HCT116 (cell line): ENCODE data around the gene DOCK10. TPM values are rescaled to one million over a fixed set of nuclear protein-coding genes. Genes with fewer than 3 reads are reported as not detected.

Experiments
- ATAC-seq: fragments of 200-7000 bp; cut with Tn5 transposase; 2 replicates; pipeline ENCODE4 v1.9.1; 2020; ENCODE audit warnings: mild to moderate bottlenecking, moderate library complexity
- BruUV-seq: library from RNA; stranded (reverse); fragments of 400-500 nt; replicated peaks from 2 replicates; lab custom pipeline; 2021; lab: Mats Ljungman, UMichigan
- CTCF ChIA-PET: fragments of 300-600 bp; sonication (Branson Sonifier 250); formaldehyde crosslinking; loops from one replicate; lab custom pipeline; 2021; ENCODE audit warnings: antibody characterized with exemption; lab: Charles Lee
- POLR2A ChIA-PET: fragments of 300-600, 350-600 bp; sonication (Branson Sonifier 250); formaldehyde crosslinking; loops from one replicate; lab custom pipeline; 2021; ENCODE audit warnings: antibody characterized with exemption; lab: Charles Lee
- RAD21 ChIA-PET, 2 experiments: fragments of 300-600 bp; sonication (Branson Sonifier 250); formaldehyde crosslinking; loops; one replicate each; lab custom pipeline; 2023; ENCODE audit warnings: low total read pairs in 2 of 2; ENCODE audit not compliant: uncharacterized antibody in 2 of 2, unreplicated experiment in 2 of 2, low non-redundant PET in 1 of 2; lab: Charles Lee
- DNase-seq: peaks from one replicate; pipeline ENCODE4 v3.0.0-alpha.2; 2010; ENCODE audit warnings: low read depth, low spot score
- H2AFZ ChIP-seq: fragments of 200-600 bp; shearing (Covaris generic), sonication (generic); 2 replicates; pipeline ENCODE4 v1.6.1; 2017; ENCODE audit warnings: low read depth, mixed run types, mixed read lengths, antibody characterized with exemption, low read length; ENCODE audit not compliant: poor library complexity, severe bottlenecking
- H3K27ac ChIP-seq: 2 replicates; pipeline ENCODE4 v1.5.1; 2012; ENCODE audit warnings: low read depth, low read length
- H3K27me3 ChIP-seq: fragments of 200-600 bp; sonication (generic); 2 replicates; pipeline ENCODE4 v1.6.1; 2016; ENCODE audit warnings: mixed run types, low read length, mixed read lengths; ENCODE audit not compliant: insufficient read depth
- H3K36me3 ChIP-seq, 2 experiments: fragments of 200-500 bp in 1 of 2; fragments of 200-600 bp in 1 of 2; sonication (Bioruptor generic) in 1 of 2; sonication (generic) in 1 of 2; 2 replicates each; pipeline versions ENCODE4 v1.5.1 to v1.6.1; 2014 to 2016; ENCODE audit warnings: low read length in 2 of 2, inconsistent platforms in 1 of 2, mixed read lengths in 1 of 2, mixed run types in 1 of 2; ENCODE audit not compliant: insufficient read depth in 2 of 2, control insufficient read depth in 1 of 2
- H3K4me1 ChIP-seq, 2 experiments: fragments of 200-600 bp in 1 of 2; sonication (generic) in 1 of 2; 2 replicates each; pipeline versions ENCODE4 v1.5.1 to v1.6.1; 2012 to 2017; ENCODE audit warnings: low read length in 2 of 2, inconsistent platforms in 1 of 2, mild to moderate bottlenecking in 1 of 2, mixed read lengths in 1 of 2, mixed run types in 1 of 2, moderate library complexity in 1 of 2; ENCODE audit not compliant: insufficient read depth in 2 of 2, control insufficient read depth in 1 of 2
- H3K4me2 ChIP-seq: fragments of 200-600 bp; sonication (generic); 2 replicates; pipeline ENCODE4 v1.6.1; 2017; ENCODE audit warnings: mixed run types, low read length, mixed read lengths
- H3K4me3 ChIP-seq, 2 experiments: fragments of 200-600 bp in 1 of 2; sonication (generic) in 1 of 2; replicated peaks in 1 of 2; 2 replicates each; pipeline ENCODE4 v1.5.1; 2011 to 2016; ENCODE audit warnings: low read length in 2 of 2, control low read depth in 1 of 2, low read depth in 1 of 2, mild to moderate bottlenecking in 1 of 2, mixed read lengths in 1 of 2, mixed run types in 1 of 2
- H3K79me2 ChIP-seq: fragments of 200-600 bp; sonication (generic); 2 replicates; pipeline ENCODE4 v1.6.1; 2017; ENCODE audit warnings: mild to moderate bottlenecking, mixed run types, low read length, moderate library complexity, mixed read lengths; ENCODE audit not compliant: insufficient read depth
- H3K9ac ChIP-seq: fragments of 200-600 bp; sonication (generic); 2 replicates; pipeline ENCODE4 v1.6.1; 2016; ENCODE audit warnings: low read length, mixed read lengths
- H3K9me2 ChIP-seq: fragments of 200-600 bp; sonication (generic), shearing (Covaris generic); 2 replicates; pipeline ENCODE4 v1.6.1; 2017; ENCODE audit warnings: mixed run types, mild to moderate bottlenecking, moderate library complexity; ENCODE audit not compliant: insufficient read depth
- H3K9me3 ChIP-seq, 2 experiments: fragments of 200-500 bp in 1 of 2; fragments of 200-600 bp in 1 of 2; sonication (Bioruptor generic) in 1 of 2; sonication (generic) in 1 of 2; 2 replicates each; pipeline ENCODE4 v1.6.1; 2014 to 2017; ENCODE audit warnings: low read length in 2 of 2, mixed read lengths in 2 of 2, inconsistent platforms in 1 of 2, low read depth in 1 of 2, mild to moderate bottlenecking in 1 of 2, mixed run types in 1 of 2, moderate library complexity in 1 of 2; ENCODE audit not compliant: control insufficient read depth in 1 of 2, insufficient read depth in 1 of 2
- H4K20me1 ChIP-seq: fragments of 200-600 bp; sonication (generic), shearing (Covaris generic); 2 replicates; pipeline ENCODE4 v1.6.1; 2017; ENCODE audit warnings: mixed run types, mild to moderate bottlenecking, moderate library complexity; ENCODE audit not compliant: insufficient read depth
- CBX3 ChIP-seq: IDR thresholded peaks from 2 replicates; pipeline ENCODE4 v1.6.1; 2012; ENCODE audit warnings: low read depth
- CEBPB ChIP-seq: IDR thresholded peaks from 2 replicates; pipeline ENCODE4 v1.6.1; 2012; ENCODE audit warnings: low read depth
- ELF1 ChIP-seq: IDR thresholded peaks from 2 replicates; pipeline ENCODE4 v1.6.1; 2012; ENCODE audit warnings: low read depth, borderline replicate concordance
- EZH2 ChIP-seq: fragments of 200-600 bp; sonication (generic); IDR thresholded peaks from 2 replicates; pipeline ENCODE4 v1.6.1; 2017; ENCODE audit warnings: antibody characterized with exemption, mixed run types
- EZH2phosphoT487 ChIP-seq: fragments of 200-600 bp; IDR thresholded peaks from 2 replicates; pipeline ENCODE4 v1.6.1; 2018; ENCODE audit warnings: antibody characterized with exemption, borderline replicate concordance
- FOSL1 ChIP-seq: IDR thresholded peaks from 2 replicates; pipeline ENCODE4 v1.6.1; 2012; ENCODE audit warnings: low read depth
- JUND ChIP-seq: IDR thresholded peaks from 2 replicates; pipeline ENCODE4 v1.6.1; 2012
- POLR2AphosphoS5 ChIP-seq: IDR thresholded peaks from 2 replicates; pipeline ENCODE4 v1.6.1; 2011; ENCODE audit warnings: mild to moderate bottlenecking, low read depth, low read length, moderate library complexity
- RAD21 ChIP-seq: IDR thresholded peaks from 2 replicates; pipeline ENCODE4 v1.6.1; 2012; ENCODE audit warnings: low read depth, mild to moderate bottlenecking
- SIN3A ChIP-seq: IDR thresholded peaks from 2 replicates; pipeline ENCODE4 v1.6.1; 2012; ENCODE audit warnings: low read depth
- TCF7L2 ChIP-seq: IDR thresholded peaks from 2 replicates; pipeline ENCODE4 v1.7.0; 2011; ENCODE audit warnings: borderline replicate concordance, inconsistent platforms; ENCODE audit not compliant: insufficient read depth, insufficient read length; ENCODE audit errors: extremely low read depth
- YY1 ChIP-seq: IDR thresholded peaks from 2 replicates; pipeline ENCODE4 v1.6.1; 2011; ENCODE audit warnings: low read length, low read depth, moderate library complexity, mild to moderate bottlenecking; ENCODE audit not compliant: insufficient replicate concordance; ENCODE audit errors: extremely low read depth
- ZBTB33 ChIP-seq: IDR thresholded peaks from 2 replicates; pipeline ENCODE4 v1.6.1; 2011; ENCODE audit warnings: mild to moderate bottlenecking, low read length, moderate library complexity; ENCODE audit not compliant: insufficient replicate concordance; ENCODE audit errors: extremely low read depth
- intact Hi-C: fragments of 100-400 bp; cut with micrococcal nuclease; formaldehyde crosslinking; loops from 2 replicates; pipeline ENCODE4 v1.10.0; 2022
- total RNA-seq: library from RNA; stranded (reverse); gene quantifications from one replicate; pipeline ENCODE4 v1.2.1, GENCODE V29; 2021; ENCODE audit not compliant: unreplicated experiment
- TF ChIP-seq, protein P1 (sequence below): IDR thresholded peaks from 2 replicates; pipeline ENCODE4 v1.6.1; 2012
- TF ChIP-seq, protein P2 (sequence below), 3 experiments: fragments of 200-600 bp in 1 of 3; sonication (generic) in 1 of 3; IDR thresholded peaks in 2 of 3; conservative IDR thresholded peaks in 1 of 3; 2 replicates each; pipeline ENCODE4 v1.5.1; 2012 to 2017; ENCODE audit warnings: low read depth in 2 of 3, low read length in 2 of 3, antibody characterized with exemption in 1 of 3, borderline replicate concordance in 1 of 3, control low read depth in 1 of 3, mild to moderate bottlenecking in 1 of 3, mixed read lengths in 1 of 3, mixed run types in 1 of 3, moderate library complexity in 1 of 3; ENCODE audit not compliant: insufficient read depth in 1 of 3

Gene DOCK10
- total RNA-seq, 1 experiment from 2014 or later: 0.54 TPM

GRCh38 chr2:224999321-224999720 is 42.9 kb downstream of the DOCK10 start:
- H3K9me2 ChIP-seq: no peaks in the 10 kb centered on the region
- ChIA-PET CTCF (no interaction called here), POLR2A (no interaction called here), RAD21 (no interaction called here)
- H3K27me3 ChIP-seq: no peaks in the 10 kb centered on the region
- no peak overlapping the region for H2AFZ ChIP-seq
- BruUV-seq: no TSS peak
- no peaks in the 10 kb centered on the region for H3K9me3 ChIP-seq
- ATAC-seq (no peak), DNase-seq (no peak)
- no peaks in the 10 kb centered on the region for H3K4me1 ChIP-seq
- no peaks in the 10 kb centered on the region for H3K79me2 ChIP-seq
- no peaks in the 10 kb centered on the region for H4K20me1 ChIP-seq
- no peak overlapping the region for H3K27ac ChIP-seq
- TF ChIP-seq, protein P1, sequence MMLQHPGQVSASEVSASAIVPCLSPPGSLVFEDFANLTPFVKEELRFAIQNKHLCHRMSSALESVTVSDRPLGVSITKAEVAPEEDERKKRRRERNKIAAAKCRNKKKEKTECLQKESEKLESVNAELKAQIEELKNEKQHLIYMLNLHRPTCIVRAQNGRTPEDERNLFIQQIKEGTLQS: no peak
- no peak for TF ChIP-seq EZH2phosphoT487
- H3K4me3 ChIP-seq: no peak overlapping the region
- H3K9ac ChIP-seq: no peak overlapping the region
- H3K36me3 ChIP-seq: no peaks in the 10 kb centered on the region
- intact Hi-C loops: no loop called here
- no peak overlapping the region for H3K4me2 ChIP-seq

DNA sequence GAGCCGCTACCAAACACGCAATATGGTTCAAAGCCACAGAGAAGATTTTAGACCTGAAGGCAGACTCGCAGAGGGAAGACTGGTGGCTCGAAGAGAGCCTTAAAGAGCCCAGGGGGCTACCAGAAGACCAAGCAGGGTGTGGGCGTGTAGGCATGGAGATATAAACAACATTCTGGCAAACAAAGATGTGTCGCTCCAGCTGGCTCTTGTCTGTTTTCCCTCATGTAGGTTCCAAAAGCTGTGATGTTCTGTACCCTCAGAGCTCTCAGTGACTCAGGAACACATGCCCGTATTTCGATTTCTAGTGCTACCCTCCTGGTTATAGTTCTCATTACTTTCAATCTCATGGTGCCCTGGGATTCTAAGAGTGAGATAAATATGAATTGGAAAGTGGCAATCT is 44.5 kb downstream of the DOCK10 start:
- H3K4me3 ChIP-seq: no peak overlapping the region
- no peaks in the 10 kb centered on the region for H3K9me3 ChIP-seq
- intact Hi-C loops: no loop called here
- H2AFZ ChIP-seq: no peak overlapping the region
- no peaks in the 10 kb centered on the region for H3K27me3 ChIP-seq
- no TSS peak for BruUV-seq
- CTCF ChIA-PET: no interaction called here
- POLR2A ChIA-PET: no interaction called here
- no peaks in the 10 kb centered on the region for H3K9me2 ChIP-seq
- H3K4me2 ChIP-seq: no peak overlapping the region
- H4K20me1 ChIP-seq: no peaks in the 10 kb centered on the region
- RAD21 ChIA-PET: no interaction called here
- H3K79me2 ChIP-seq: no peaks in the 10 kb centered on the region
- H3K9ac ChIP-seq: no peak overlapping the region
- H3K4me1 ChIP-seq: no peaks in the 10 kb centered on the region
- ATAC-seq (no peak), DNase-seq (no peak)
- H3K27ac ChIP-seq: no peak overlapping the region
- no peaks in the 10 kb centered on the region for H3K36me3 ChIP-seq
- TF ChIP-seq CBX3: no peak
- no peak for TF ChIP-seq ELF1
- no peak for TF ChIP-seq JUND
- TF ChIP-seq TCF7L2: no peak
- TF ChIP-seq, protein P2, sequence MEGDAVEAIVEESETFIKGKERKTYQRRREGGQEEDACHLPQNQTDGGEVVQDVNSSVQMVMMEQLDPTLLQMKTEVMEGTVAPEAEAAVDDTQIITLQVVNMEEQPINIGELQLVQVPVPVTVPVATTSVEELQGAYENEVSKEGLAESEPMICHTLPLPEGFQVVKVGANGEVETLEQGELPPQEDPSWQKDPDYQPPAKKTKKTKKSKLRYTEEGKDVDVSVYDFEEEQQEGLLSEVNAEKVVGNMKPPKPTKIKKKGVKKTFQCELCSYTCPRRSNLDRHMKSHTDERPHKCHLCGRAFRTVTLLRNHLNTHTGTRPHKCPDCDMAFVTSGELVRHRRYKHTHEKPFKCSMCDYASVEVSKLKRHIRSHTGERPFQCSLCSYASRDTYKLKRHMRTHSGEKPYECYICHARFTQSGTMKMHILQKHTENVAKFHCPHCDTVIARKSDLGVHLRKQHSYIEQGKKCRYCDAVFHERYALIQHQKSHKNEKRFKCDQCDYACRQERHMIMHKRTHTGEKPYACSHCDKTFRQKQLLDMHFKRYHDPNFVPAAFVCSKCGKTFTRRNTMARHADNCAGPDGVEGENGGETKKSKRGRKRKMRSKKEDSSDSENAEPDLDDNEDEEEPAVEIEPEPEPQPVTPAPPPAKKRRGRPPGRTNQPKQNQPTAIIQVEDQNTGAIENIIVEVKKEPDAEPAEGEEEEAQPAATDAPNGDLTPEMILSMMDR (IDR thresholded peaks at IDR 0.05 in 2 of 3, conservative IDR thresholded peaks at IDR 0.05 in 1 of 3; ENCODE audit: borderline replicate concordance in 1 of 3, insufficient read depth in 1 of 3, low read depth in 2 of 3, low read length in 2 of 3): no peak
- no peak for TF ChIP-seq EZH2
- TF ChIP-seq POLR2AphosphoS5: no peak
- no peak for TF ChIP-seq EZH2phosphoT487
- TF ChIP-seq YY1: no peak
- TF ChIP-seq, protein P1: no peak
- no peak for TF ChIP-seq FOSL1
- TF ChIP-seq RAD21: no peak
- TF ChIP-seq CEBPB: no peak
- no peak for TF ChIP-seq SIN3A
- no peak for TF ChIP-seq ZBTB33
